Hindlimb muscle (tissue), 1 donor: ENCODE measurements around the gene PLA2G4A. TPM values are rescaled to one million over a fixed set of nuclear protein-coding genes. Genes with fewer than 3 reads are reported as not detected.

ENCODE experiments used
- DNase-seq: peaks from one replicate; pipeline ENCODE4 v3.0.0-alpha.2; 2013
- polyA plus RNA-seq: library from polyadenylated mRNA; unstranded; fragments of 120-200 nt; gene quantifications from one replicate; pipeline ENCODE4 v1.2.1, GENCODE V29; 2013; ENCODE audit not compliant: insufficient read length

PLA2G4A gene
- 2.2 TPM for polyA plus RNA-seq

DNA sequence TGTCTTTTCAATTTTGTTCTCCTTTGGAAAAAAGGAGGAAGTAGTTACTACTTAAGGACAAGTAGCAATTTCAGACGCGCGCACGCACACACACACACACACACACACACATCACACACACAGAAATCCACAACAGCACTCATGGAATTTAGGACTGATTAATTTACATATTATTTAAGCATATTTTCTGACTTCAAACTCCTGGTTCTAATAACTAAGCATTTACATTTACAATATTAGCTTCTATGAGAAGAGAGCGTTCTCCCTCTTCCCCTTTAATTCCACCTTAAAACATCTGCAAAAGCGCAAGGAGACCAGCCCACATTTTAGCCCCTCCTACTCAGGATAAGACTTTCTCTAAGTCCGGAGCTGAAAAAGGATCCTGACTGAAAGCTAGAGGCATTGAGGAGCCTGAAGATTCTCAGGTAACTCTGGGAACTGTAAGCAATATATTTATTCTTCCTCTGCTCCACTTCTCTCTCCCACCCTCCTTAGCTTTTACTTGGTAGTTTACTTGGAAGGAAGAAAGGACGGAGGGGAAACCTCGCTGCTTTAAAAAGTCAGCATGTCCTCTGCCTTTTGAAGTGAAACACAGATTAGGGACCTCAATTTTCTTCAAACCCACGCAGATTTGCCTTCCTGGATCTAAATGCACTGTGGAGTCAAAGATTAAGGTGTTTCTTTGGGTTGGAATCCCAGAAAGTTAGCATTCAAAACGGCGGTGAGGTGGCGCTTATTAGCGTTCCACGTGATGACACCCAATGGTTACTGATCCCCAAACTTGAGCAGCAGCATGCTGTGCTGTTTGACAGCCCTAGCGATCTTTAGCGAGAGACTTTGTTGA is at the start of gene PLA2G4A:
Gene PLA2G4A, plus strand, starts transcription at position 339 of the 844 bp plus-strand sequence. CDS start 25,406 bp downstream, outside the sequence.
- peak; percentile 81 for DNase-seq

DNA sequence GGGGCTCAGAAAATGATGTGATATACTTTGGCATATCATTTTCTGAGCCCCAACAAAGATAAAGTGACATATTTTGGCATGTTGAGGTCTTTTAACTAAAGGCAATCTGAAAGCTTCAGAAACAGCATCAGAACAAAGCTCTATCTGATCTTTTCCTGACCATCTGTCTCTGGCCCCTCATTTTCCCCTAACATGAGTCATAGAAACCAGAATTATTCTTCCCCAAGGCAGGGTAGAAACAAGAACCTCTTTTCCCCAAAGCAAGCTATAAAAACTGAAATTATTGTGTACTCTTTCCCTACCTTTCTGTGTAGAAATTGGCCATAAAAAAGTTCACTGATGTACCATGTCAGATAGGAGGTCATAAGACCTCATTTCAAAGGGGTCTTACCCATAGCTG is 48.7 kb upstream of the PLA2G4A start:
- no peak for DNase-seq

DNA sequence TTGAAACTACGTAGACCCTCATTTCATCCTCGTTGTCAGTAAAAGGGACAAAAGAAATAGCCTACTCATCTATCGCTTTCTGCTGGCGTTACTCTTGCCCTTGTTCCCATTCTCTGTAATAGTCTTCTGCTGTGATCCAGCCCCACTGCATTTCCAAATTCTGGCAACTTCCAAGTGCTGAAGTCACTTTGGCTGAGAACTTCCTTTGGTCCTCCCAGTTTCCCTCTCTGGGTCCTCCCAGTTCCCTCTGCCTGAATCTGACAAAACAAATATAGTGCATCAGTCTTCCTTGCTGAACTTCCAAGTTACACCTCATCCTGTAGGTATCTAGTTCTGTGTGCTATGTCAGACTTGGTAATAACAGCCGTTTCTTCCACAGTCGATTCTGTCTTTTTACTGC is 47.0 kb upstream of the PLA2G4A start:
- peak; percentile 71 for DNase-seq

DNA sequence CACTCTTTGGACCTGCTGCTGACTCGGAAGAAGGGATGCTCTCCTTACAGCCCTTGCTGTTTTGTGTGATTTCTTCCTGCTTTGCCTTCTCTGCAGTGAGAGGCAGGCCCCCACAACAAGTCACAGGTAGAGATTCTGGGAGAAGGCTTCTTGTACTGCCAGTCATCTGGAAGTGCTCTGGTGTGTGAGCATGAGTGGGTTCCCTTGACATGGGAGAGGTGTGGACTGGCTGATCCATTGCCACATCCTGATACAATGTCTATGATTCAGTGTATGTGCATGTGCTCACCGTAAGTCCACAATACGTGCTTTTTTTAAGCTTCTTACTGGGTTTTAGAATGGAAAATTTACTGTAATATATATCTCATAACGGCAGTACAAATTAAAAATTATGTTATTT is 46.0 kb upstream of the PLA2G4A start:
- DNase-seq, result no peak

DNA sequence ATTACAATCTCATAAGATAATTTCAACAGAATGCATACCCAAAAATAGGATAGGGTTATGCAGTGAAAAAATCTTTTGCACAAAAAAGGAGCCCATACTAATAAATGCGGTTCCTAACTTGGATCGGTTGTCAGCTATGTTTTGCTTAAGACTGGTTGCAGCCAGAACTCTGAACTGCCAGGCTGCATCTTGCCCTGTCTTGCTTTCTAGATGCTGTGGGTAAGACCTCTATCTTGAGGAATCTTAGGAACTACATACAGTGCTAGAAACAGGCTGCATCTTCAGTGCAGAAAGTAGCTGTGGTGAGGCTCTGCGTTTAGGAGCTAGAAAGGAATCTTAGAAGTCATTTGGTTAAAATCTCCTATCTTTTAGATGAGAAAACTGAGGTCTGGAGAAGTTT is 45.6 kb upstream of the PLA2G4A start:
- no peak for DNase-seq

DNA sequence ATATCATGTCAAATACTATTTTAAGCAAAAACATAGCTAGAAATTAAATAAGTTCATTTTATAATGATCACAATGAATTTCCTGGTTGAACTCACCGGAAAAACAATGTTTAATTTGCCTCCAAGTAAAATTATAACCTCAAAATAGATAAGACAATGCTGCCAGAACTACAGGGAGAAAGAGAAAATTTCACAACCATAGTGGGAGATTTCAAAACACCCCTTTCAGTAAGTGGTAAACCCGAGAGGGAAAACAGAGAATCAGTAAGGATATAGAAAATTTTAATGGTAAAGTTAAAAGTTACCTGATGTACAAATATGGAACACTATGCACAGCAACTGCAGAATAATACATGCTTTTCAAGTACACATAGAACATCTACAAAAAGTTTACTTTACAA is 43.2 kb upstream of the PLA2G4A start:
- DNase-seq, result no peak

DNA sequence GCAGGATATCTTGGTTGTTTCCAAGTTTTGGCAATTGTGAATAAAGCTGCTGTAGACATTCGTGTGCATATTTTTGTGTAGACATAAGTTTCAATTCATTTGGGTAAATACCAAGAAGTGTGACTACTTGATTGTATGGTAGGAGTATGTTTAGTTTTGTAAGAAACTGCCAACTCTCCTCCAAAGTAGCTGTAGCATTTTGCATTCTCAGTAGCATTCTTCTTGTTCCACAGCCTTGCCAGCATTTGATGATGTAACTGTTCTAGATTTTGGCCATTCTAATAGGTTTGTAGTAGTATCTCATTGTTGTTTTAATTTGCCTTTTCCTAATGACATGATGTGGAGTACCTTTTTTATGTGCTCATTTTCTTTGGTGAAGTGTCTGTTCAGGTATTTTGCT is 38.6 kb upstream of the PLA2G4A start:
- DNase-seq, result no peak

DNA sequence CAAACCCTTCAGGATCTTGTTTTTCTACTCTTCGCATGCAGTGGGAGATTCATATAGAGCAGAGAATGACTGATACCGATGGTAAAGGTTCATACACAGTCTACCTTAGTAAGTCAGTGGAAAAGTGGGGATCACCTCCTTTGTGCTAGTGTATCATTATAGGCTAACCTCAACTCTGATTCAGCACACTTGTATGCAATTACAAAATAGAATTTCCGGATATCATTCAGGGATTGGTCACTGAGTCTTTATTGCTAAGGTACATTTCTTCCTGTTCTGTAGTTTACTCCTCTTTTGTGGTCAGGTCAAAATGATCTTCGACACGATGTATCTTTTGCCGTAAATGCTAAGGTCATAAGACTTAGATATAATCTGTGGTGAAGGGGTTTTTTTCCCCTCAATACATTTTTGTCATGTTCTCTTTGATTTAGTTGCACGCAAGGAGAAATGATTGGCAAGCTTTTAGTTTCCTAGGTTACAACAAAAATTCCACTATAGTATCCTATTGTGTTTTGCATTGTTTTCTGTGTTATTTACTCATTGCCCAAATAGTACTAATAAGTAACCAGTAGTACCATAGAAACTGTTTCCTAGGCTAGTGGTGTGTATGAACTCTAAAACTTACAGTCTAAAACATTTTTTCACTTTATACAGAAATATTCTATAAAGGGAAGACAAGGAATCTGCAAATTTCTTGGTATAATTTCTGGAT is 35.7 kb upstream of the PLA2G4A start:
- no peak for DNase-seq

DNA sequence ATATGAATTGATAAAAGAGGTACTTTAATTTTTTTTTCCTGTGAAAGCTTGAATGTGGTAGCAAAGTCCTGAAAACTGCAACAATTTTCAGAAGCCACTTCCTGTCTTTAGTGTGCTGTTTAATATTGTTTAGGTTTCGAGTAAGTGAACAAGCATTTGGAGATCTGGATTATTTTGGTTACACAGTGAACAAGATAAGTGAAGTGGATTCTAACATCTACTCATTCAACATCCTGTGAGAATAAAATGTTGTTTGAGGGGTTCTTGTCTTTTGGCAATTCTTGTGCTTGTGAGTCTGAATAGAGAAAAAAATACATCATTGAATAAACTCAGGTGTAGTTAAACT is 35.2 kb upstream of the PLA2G4A start:
- DNase-seq, result no peak

DNA sequence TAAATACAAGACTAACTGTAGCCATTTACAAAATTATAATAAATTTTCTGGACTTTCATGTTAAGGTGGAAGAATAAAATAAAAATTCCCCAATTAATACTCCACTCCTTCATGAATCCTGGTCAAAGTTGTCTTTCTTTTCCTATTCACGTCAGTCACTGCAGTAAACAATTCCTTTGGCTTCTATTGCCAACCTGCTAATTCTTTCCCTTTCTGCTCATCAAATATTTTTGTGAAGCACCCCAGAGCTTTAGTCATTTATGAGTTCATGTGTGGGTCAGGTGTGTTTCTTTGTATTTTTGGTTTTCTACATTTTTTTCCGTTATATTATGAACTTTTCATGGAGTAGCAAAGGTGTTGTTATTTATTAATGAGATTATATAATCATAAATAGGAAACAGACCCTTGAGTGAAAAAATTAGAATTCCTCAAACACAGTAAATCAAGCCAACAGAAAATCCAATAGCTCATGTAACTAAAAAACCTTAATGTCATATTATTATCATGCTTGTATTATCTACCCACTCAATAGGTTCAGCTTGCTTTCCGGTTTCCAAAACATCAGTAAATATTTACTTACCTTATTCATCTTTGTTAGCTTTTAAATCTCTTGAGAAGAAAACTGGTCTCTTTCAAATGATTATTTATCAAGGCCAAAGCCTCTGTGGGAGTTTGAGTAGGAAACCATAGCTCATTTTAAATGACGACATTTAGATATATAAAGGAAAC is 29.6 kb upstream of the PLA2G4A start:
- DNase-seq, result no peak

DNA sequence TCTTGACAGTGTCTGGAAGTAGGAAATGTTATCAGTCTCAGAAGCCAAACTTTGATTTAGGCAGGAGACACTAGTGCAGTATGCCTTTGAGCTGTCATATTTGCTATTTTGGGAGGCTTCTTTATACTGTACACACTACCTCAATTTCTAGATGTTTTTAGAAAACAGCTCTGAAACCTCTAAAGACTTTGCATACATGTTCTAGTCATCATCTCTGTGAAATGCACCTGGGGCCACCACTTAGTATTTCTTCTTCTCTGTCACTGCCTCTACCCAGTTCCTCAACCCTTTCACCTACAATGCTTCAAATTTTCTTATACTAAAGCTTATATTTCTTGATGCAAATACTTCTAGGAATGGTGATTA is 29.1 kb upstream of the PLA2G4A start:
- DNase-seq, result no peak

DNA sequence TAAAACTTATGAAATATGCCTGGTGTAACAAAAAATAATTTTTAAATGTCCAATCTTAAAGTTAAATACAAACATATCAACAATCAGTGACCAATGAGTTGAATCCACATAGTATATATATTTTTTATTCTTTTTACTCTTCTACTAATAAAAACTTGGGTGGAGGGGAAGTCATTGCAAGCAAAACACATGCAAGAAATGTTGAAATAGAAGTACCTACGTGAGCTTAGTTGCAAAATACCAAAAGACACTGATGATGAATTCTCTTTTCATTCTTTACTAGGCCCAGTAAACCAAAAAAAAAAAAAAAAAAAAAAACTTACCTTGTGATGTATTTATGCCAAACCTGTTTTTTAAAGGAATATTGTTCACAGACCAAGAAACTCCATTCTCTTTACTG is 26.4 kb upstream of the PLA2G4A start:
- DNase-seq, result no peak

DNA sequence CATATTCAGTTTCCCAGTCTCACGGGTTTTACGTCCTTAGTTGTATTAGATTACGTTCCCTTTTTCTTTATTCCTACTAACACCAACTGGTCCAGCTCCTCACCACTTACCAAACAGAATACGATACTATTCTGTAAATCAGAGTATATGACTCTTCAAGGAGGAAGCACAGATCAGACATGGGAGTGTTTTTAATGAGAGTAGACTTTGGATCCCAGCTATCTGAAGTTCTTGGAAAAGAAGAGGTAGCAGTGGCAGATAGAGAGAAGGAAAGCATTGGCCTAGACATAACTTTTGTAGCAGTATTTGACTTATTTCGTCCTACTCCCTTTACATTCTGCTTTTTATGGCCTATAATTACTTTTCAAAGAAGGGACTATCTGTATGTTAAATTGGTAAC is 24.1 kb upstream of the PLA2G4A start:
- DNase-seq, result no peak

DNA sequence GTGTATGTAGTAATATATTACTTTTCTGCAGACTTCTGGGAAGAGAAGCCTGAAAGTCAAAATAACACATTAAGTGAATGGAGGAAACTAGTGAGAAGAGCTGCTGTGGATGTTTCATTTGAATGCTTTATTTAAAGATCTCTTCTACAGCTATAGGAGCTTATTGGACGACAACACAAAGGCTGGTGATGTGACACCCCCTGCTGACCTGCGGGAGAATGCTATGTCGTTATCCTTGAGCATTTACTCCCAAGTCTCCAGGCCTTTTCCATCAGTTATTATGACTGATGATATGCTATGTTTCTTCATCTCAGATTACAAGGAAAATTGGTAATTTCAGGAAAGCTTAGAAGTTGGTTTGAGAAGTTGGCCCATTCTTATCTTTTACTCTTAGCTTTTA is 22.3 kb upstream of the PLA2G4A start:
- DNase-seq, result no peak

DNA sequence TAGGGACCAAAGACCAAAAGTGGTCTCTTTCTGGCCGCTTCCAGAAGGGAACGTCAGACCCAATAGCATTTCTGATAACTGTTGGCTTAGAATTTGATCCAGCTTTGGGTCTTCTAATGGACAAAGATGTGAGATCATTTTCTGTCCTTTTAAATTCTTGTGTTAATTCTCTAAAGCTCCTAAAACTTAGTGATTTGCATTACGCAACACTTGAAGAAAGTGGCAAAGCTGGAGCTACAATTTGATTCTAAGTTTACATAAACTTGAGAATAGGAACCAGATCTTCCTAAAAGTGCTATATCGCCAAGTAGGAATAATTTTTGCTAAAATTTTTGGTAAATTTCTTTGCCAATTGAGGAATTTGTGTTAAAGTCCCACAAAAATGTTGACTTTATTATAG is 21.6 kb upstream of the PLA2G4A start:
- no peak for DNase-seq

DNA sequence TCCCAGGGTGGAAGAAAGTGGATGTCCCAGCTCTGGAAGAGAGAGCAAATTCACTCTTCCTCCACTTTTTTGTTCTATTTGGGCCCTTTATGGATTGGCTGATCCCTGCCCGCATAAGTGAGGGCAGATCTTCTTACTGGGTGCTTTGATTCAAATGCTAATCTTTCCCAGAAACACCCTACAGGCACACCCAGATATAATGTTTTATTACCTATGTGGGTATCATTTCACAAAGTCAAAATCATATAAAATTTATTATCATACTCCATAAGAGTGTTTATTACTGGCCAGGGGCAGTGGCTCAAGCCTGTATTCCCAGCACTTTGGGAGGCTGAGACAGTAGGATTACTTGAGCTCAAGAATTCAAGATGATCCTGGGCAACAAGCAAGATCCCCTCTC is 16.9 kb upstream of the PLA2G4A start:
- DNase-seq, result no peak

DNA sequence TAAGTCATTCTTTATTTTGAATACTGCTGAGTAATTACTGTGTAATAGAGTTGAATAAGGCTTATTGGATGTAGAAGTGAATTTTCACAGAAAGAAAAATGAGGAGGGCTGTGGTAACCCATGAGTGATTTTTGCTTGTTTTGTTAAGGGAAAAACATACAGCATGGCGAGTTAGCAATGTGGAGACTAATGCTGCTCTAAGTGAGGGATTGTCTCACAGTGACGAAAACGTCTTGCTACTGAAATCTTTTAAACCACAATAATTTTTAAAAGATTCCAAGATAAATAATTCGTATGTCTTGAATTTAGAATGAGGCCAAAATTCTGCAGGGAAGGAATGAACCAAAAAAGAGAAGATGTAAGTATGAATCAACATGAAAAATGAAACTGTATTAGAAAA is 16.2 kb upstream of the PLA2G4A start:
- DNase-seq, result no peak

DNA sequence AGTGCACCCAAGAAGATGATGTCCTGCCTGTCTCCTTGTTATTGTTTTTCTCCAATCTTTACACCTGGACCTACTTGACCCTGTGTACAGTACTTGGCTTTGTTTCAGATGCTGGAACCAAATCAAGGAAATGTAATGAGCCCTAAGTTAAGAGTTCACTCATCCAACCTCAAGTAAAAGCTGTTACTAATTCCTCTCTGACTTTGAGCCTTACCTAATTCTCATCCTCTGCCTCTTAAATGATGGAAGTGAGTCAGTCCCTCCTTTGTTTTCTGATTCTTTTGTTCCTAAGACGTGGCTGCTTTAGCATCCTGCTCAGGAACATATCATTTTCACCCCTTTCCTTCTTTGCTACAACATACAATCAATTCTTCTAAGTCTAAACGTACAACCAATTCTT is 15.3 kb upstream of the PLA2G4A start:
- DNase-seq, result no peak

DNA sequence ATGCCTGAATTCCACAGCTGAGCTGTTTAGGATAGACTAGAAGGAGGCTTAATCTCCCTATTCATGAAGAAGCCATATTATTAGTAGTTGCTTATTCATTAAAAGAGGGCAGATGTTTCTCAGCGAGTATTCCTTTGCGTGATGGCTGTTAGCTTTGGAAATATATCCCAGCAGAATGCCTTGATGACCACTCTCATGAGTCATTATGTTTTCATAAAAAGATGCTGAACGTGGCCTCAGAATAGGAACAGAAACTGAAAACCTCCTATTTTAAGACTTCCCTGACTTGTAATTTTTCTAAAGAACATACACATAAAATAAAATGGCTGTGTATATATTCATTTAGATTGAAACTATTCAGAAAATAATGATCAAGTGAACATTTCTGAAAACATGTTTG is 9.6 kb upstream of the PLA2G4A start:
- no peak for DNase-seq

DNA sequence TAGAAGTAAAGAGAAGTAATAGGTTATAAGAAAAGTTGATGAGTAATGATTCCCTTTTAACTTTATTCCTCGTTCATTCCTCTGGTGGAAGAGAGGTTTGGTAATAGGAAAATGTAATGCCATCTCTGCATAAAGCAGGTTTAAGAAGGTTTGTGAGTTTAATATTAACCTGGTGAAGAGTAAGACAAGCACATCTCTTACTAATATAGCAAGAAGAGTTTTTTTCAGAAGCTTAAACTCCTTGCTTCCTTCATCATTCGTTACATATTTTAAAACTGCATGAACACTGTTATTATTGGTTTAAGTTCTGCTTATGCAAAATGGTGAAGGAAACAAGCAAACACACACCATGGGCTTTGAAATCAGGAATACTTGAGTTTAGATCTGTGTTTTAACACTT is 9.2 kb upstream of the PLA2G4A start:
- DNase-seq, result no peak

DNA sequence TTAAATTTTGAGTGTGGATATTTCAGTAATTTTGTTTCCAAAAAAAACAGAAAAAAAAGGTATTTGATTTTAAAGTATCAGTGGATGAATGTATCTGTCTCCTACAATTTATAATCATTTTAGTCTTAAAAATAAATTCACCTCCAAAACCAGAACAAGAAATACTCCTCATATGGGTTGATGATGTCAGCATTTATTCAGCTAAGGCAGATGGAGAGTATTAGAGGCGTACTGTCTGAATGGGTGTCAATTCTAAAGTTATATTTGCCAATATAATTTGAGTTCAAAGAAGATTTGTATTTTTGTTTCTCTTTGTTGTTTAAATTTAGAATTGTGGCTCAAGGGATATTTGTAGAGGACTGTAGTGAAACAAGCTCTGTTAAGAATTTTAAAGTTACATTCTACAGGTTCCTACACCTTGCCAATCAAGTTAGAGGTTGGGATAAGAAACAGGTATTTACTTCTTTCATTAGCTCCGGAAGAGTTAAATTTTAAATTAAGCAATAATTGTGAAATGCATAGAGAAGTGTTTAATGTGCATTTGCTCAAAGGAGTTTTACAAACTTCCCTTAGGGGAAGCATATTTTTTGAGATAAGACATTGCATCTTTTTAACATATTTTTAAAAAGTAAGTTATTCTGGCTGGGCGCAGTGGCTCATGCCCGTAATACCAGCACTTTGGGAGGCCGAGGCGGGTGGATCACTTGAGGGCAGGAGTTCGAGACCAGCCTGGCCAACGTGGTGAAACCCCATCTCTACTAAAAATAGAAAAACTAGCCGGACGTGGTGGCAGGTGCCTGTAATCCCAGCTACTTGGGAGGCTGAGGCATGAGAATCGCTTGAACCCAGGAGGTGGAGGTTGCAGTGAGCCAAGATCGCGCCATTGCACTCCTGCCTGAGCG is 1.2 kb downstream of the PLA2G4A start:
- no peak for DNase-seq

DNA sequence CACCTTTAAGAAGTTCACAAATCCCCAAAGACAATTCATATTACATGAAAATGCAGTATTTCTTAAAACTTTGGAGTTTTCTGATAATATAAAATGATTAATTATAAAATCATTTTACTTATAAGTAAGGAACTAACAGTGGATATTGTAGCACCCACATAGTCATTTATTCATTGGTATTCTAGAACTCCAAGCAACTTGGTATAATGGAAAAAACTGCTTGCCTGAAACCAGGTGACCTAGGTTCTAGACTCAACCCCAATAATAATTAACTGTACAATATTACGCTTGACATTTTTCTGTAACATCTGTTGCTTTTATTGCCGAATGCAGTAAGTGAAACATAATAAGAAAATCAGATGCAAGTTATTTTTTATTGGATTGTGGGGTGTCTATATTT is 2.4 kb downstream of the PLA2G4A start:
- DNase-seq, result no peak
